ENCODE measurements around the gene TRNT1. TPM values are rescaled to one million over a fixed set of nuclear protein-coding genes. Genes with fewer than 3 reads are reported as not detected.
A peak's percentile ranks its signal among the peaks of the same experiment; 100 is the strongest.

TRNT1 gene
- total and polyA plus RNA-seq, 4 experiments from 2014 or later = 23.2 to 44.8 (median 35.3) TPM

DNA sequence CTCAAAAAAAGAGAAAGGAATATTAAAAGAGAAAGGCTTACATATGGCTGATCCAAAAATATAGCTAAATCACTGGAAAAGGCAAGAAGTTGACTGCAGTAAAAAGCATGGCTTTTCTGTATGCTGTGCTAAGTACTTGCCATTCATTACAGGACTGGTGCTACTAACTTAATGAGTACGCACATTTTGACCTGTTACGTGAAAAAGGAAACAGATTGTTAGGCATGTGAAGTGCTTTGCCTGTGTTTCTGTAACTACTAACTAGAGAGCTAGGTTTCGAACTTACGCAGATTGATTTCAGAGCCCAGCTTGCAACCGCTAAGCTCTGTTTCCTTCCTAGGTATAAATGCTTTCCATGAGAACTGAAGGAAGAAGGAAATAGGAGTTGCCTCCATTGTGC lies 2.8 kb downstream of the TRNT1 start:
- intact Hi-C loops (cut with micrococcal nuclease) = loop anchor here (5.0 kb wide), 1 partner anchor 1363 kb away; the partner anchor contains the start of gene ITPR1
- DNase-seq = no peak
- peaks cover 8 to 53% of the 10 kb centered on the region in 2 donors for H3K36me3 Mint-ChIP-seq
- H3K27me3 ChIP-seq (ENCODE audit: insufficient read depth, low read length) = no peaks in the 10 kb centered on the region
- peak overlapping the region in 5 of 7 donors; percentile 17 to 99 (median 98) for H3K27ac Mint-ChIP-seq
- no peaks in the 10 kb centered on the region for H3K27me3 Mint-ChIP-seq
- peak overlapping the region; percentile 93 for H3K27ac ChIP-seq (ENCODE audit: low read depth, low read length)
- peaks cover 33 to 71% (median 57%) of the 10 kb centered on the region in 4 donors for H3K4me1 Mint-ChIP-seq
- peak overlapping the region in 2 of 8 donors; percentile 55 to 76 for H3K4me3 Mint-ChIP-seq
- H3K4me3 ChIP-seq (ENCODE audit: low read length in 2 of 2) = no peak overlapping the region
- H3K9me3 Mint-ChIP-seq = peaks cover 0 to 2% (median 0%) of the 10 kb centered on the region in 8 donors
- peaks cover 15% of the 10 kb centered on the region for H3K36me3 ChIP-seq (ENCODE audit: insufficient read depth, low read length)
- no peaks in the 10 kb centered on the region for H3K9me3 ChIP-seq (ENCODE audit: control insufficient read depth in 1 of 2, low read length in 2 of 2)
- CTCF ChIA-PET (ENCODE audit: partially characterized antibody) = interaction anchor here (1.0 to 1.5 kb wide), 3 partner anchors 12 to 49 kb away, joined by 3 to 5 read pairs (median 5); no protein-coding TSS in a partner anchor
- POLR2A ChIA-PET (ENCODE audit: partially characterized antibody) = no interaction called here
- H3K4me1 ChIP-seq (ENCODE audit: insufficient read depth, low read length) = peaks cover 57% of the 10 kb centered on the region

DNA sequence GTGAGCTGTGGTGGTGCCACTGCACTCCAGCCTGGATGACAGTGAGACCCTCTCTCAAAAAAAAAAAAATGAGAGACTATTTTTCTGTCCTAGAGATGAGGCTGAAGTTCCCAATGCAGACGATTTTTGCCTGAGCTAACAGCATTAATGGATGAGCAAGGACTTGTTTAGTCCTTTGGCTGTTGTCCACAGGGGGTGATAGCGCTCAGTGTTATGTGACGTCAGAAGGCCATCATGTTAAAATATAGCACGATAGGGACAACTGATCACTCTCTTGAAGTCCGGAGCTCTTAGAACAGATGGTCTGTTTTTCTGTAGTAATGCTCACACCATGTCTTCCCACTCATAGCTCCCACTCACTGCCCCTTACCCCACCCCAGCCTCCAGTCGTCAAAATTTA lies 6.8 kb downstream of the TRNT1 start:
- peaks cover 55% of the 10 kb centered on the region for H3K4me1 ChIP-seq (ENCODE audit: insufficient read depth, low read length)
- peaks cover 21% of the 10 kb centered on the region for H3K36me3 ChIP-seq (ENCODE audit: insufficient read depth, low read length)
- H3K9me3 ChIP-seq (ENCODE audit: control insufficient read depth in 1 of 2, low read length in 2 of 2) = no peaks in the 10 kb centered on the region
- intact Hi-C loops (cut with micrococcal nuclease) = no loop called here
- no peaks in the 10 kb centered on the region for H3K27me3 ChIP-seq (ENCODE audit: insufficient read depth, low read length)
- Mint-ChIP-seq H3K27ac (peak overlapping the region in 5 of 7 donors; percentile 1 to 83 (median 56)), H3K4me1 (peaks cover 41 to 71% (median 58%) of the 10 kb centered on the region in 4 donors), H3K27me3 (no peaks in the 10 kb centered on the region), H3K36me3 (peaks cover 21 to 64% of the 10 kb centered on the region in 2 donors), H3K9me3 (no peaks in the 10 kb centered on the region), H3K4me3 (peak overlapping the region in 1 of 8 donors; percentile 23)
- no peak for DNase-seq
- H3K27ac ChIP-seq (ENCODE audit: low read depth, low read length) = no peak overlapping the region
- CTCF ChIA-PET (ENCODE audit: partially characterized antibody) = interaction anchor here (1.3 to 2.8 kb wide), 3 partner anchors 39 to 46 kb away, joined by 4 to 14 read pairs (median 4); partner anchors contain the start of gene CRBN
- POLR2A ChIA-PET (ENCODE audit: partially characterized antibody) = interaction anchor here (1.0 to 1.4 kb wide), 3 partner anchors 8 to 39 kb away, joined by 3 to 5 read pairs (median 3); no protein-coding TSS in a partner anchor
- no peak overlapping the region for H3K4me3 ChIP-seq (ENCODE audit: low read length in 2 of 2)

DNA sequence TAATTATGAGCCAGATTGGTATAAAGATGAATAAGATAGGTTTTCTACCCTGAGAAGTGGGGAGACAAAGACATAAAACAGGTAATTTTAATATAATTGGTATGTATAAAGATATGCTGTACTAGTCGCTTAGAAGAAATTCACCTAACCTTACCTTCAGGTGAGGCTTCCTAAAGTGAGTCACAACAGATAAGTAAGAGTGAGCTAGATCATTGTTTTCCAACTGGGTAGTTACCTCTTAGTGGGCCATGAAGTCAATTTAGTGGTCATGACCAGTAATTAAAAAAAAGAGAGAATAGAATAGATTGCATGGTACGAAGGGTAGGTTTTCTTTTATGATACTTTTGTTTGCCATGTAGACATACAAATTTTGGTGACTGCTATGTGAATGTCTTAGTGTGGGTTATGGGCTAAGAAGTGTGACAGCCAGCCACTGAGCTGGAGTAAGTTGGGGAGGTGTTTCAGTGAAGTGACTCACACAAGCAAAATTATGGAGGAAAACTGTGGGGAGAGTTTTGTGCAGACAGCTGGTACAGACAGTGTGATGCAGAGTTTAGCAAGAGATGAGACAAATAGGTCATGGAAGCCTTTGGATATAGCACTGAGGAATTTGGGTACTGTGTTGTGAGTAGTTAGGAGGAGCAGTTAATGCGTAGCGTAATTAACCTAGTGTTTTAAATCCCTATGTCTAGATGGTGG lies 8.2 kb downstream of the TRNT1 start:
- ChIA-PET CTCF (ENCODE audit: partially characterized antibody) (interaction anchor here (1.3 to 2.8 kb wide), 2 partner anchors 37 to 44 kb away, joined by 4 to 14 read pairs; partner anchors contain the start of gene CRBN), POLR2A (ENCODE audit: partially characterized antibody) (no interaction called here)
- no peaks in the 10 kb centered on the region for H3K27me3 Mint-ChIP-seq
- H3K9me3 Mint-ChIP-seq = no peaks in the 10 kb centered on the region
- Histone ChIP-seq H3K4me1 (ENCODE audit: insufficient read depth, low read length) (peaks cover 41% of the 10 kb centered on the region), H3K27me3 (ENCODE audit: insufficient read depth, low read length) (no peaks in the 10 kb centered on the region), H3K27ac (ENCODE audit: low read depth, low read length) (no peak overlapping the region), H3K9me3 (ENCODE audit: control insufficient read depth in 1 of 2, low read length in 2 of 2) (no peaks in the 10 kb centered on the region), H3K36me3 (ENCODE audit: insufficient read depth, low read length) (peaks cover 24% of the 10 kb centered on the region), H3K4me3 (ENCODE audit: low read length in 2 of 2) (no peak overlapping the region)
- H3K36me3 Mint-ChIP-seq = peaks cover 33 to 68% of the 10 kb centered on the region in 2 donors
- H3K27ac Mint-ChIP-seq = peak overlapping the region; percentile 56 to 87 (median 76)
- H3K4me1 Mint-ChIP-seq = peaks cover 39 to 64% (median 51%) of the 10 kb centered on the region in 4 donors
- intact Hi-C loops (cut with micrococcal nuclease) = loop anchor here (2.0 kb wide), 1 partner anchor 18 kb away; no protein-coding TSS in a partner anchor
- H3K4me3 Mint-ChIP-seq = peak overlapping the region in 4 of 8 donors; percentile 7 to 35 (median 18)
- no peak for DNase-seq

DNA sequence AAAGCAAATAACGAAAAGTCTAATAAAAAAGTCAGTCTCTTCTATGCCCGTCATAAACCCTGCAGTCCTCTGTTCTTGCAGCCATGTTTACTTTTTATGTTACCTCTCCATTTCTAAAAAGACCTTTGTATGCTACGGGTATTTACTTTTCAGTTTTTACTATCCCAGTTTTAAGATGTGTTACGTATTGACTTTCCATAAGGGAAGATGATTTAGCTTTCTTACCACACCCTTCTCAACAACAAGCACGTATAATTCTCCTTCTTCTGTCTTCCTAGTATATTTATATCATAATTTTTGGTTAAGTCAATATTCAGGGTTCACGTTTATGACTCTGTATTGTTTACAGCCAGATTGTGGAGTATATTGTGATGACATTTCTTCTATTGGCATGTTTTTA lies 10.8 kb downstream of the TRNT1 start:
- no peak for DNase-seq
- H3K27ac ChIP-seq (ENCODE audit: low read depth, low read length) = no peak overlapping the region
- Mint-ChIP-seq H3K27me3 (no peaks in the 10 kb centered on the region), H3K4me3 (no peak overlapping the region), H3K27ac (peak overlapping the region in 6 of 7 donors; percentile 59 to 84 (median 68)), H3K9me3 (no peaks in the 10 kb centered on the region), H3K36me3 (peaks cover 42 to 83% of the 10 kb centered on the region in 2 donors), H3K4me1 (peaks cover 41 to 66% (median 52%) of the 10 kb centered on the region in 4 donors)
- ChIA-PET POLR2A (ENCODE audit: partially characterized antibody) (no interaction called here), CTCF (ENCODE audit: partially characterized antibody) (no interaction called here)
- no peaks in the 10 kb centered on the region for H3K27me3 ChIP-seq (ENCODE audit: insufficient read depth, low read length)
- no peaks in the 10 kb centered on the region for H3K9me3 ChIP-seq (ENCODE audit: control insufficient read depth in 1 of 2, low read length in 2 of 2)
- H3K4me3 ChIP-seq (ENCODE audit: low read length in 2 of 2) = no peak overlapping the region
- peaks cover 42% of the 10 kb centered on the region for H3K36me3 ChIP-seq (ENCODE audit: insufficient read depth, low read length)
- intact Hi-C loops (cut with micrococcal nuclease) = no loop called here
- H3K4me1 ChIP-seq (ENCODE audit: insufficient read depth, low read length) = peaks cover 37% of the 10 kb centered on the region

DNA sequence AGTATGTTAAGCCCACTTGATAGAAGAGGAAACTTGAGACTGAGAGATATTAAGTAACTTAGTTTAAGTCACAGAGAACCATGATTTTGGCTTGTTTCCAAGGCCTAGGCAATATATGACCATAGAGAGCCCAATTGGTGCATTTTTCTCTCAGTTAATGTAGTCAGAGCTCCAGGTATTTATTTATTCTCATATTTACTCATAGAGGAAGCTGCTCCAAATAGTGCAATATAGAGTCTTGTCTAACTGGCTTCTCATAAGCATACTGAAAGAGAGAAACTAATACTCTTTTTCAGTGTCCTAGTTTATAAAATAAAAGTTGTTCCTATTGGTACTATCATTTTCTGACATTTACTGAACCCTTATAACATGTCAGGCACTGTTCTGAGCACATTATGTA lies 15.2 kb downstream of the TRNT1 start:
- peak overlapping the region in 5 of 7 donors; percentile 31 to 74 (median 32) for H3K27ac Mint-ChIP-seq
- ChIA-PET POLR2A (ENCODE audit: partially characterized antibody) (interaction anchor here (0.8 to 1.8 kb wide), 4 partner anchors 9 to 37 kb away, joined by 3 to 5 read pairs (median 4); no protein-coding TSS in a partner anchor), CTCF (ENCODE audit: partially characterized antibody) (interaction anchor here (1.2 kb wide), 1 partner anchor 12 kb away, joined by 3 read pairs; no protein-coding TSS in a partner anchor)
- H3K4me3 Mint-ChIP-seq = no peak overlapping the region
- no peak overlapping the region for H3K27ac ChIP-seq (ENCODE audit: low read depth, low read length)
- H3K9me3 Mint-ChIP-seq = no peaks in the 10 kb centered on the region
- H3K36me3 Mint-ChIP-seq = peaks cover 66 to 88% of the 10 kb centered on the region in 2 donors
- no peaks in the 10 kb centered on the region for H3K27me3 ChIP-seq (ENCODE audit: insufficient read depth, low read length)
- DNase-seq = no peak
- H3K27me3 Mint-ChIP-seq = no peaks in the 10 kb centered on the region
- peaks cover 11 to 32% (median 21%) of the 10 kb centered on the region in 4 donors for H3K4me1 Mint-ChIP-seq
- peaks cover 56% of the 10 kb centered on the region for H3K36me3 ChIP-seq (ENCODE audit: insufficient read depth, low read length)
- no peaks in the 10 kb centered on the region for H3K9me3 ChIP-seq (ENCODE audit: control insufficient read depth in 1 of 2, low read length in 2 of 2)
- no peak overlapping the region for H3K4me3 ChIP-seq (ENCODE audit: low read length in 2 of 2)
- H3K4me1 ChIP-seq (ENCODE audit: insufficient read depth, low read length) = no peaks in the 10 kb centered on the region
- intact Hi-C loops (cut with micrococcal nuclease) = no loop called here

DNA sequence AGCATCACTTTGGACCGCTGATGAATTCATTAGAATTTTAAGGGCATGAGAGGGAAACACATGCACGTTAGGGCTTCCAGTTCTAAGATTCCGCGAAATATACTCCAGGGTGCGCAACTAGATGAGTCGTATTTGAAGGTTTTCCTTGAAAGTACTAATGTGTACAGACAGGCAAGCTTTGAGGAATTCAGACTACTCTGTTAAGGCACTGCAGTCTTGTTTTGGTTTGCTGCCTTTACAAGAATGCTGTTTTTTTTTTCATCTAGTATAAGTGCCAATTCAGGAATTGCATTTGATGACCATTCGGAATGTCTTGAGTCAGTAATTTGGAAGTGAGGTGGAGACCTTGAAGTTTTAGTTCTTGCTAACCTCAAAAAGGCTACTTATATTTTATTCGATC lies 19.1 kb downstream of the TRNT1 start:
- no peak overlapping the region for H3K27ac ChIP-seq (ENCODE audit: low read depth, low read length)
- Mint-ChIP-seq H3K36me3 (peaks cover 47 to 82% of the 10 kb centered on the region in 2 donors), H3K4me1 (peaks cover 9 to 39% (median 14%) of the 10 kb centered on the region in 4 donors), H3K27ac (peak overlapping the region in 4 of 7 donors; percentile 5 to 42 (median 35)), H3K9me3 (no peaks in the 10 kb centered on the region), H3K27me3 (no peaks in the 10 kb centered on the region), H3K4me3 (no peak overlapping the region)
- H3K4me1 ChIP-seq (ENCODE audit: insufficient read depth, low read length) = peaks cover 19% of the 10 kb centered on the region
- H3K4me3 ChIP-seq (ENCODE audit: low read length in 2 of 2) = no peak overlapping the region
- peaks cover 65% of the 10 kb centered on the region for H3K36me3 ChIP-seq (ENCODE audit: insufficient read depth, low read length)
- H3K27me3 ChIP-seq (ENCODE audit: insufficient read depth, low read length) = no peaks in the 10 kb centered on the region
- no peaks in the 10 kb centered on the region for H3K9me3 ChIP-seq (ENCODE audit: control insufficient read depth in 1 of 2, low read length in 2 of 2)
- intact Hi-C loops (cut with micrococcal nuclease) = loop anchor here (2.0 kb wide), 1 partner anchor 17 kb away; no protein-coding TSS in a partner anchor
- ChIA-PET CTCF (ENCODE audit: partially characterized antibody) (no interaction called here), POLR2A (ENCODE audit: partially characterized antibody) (no interaction called here)
- DNase-seq = no peak

DNA sequence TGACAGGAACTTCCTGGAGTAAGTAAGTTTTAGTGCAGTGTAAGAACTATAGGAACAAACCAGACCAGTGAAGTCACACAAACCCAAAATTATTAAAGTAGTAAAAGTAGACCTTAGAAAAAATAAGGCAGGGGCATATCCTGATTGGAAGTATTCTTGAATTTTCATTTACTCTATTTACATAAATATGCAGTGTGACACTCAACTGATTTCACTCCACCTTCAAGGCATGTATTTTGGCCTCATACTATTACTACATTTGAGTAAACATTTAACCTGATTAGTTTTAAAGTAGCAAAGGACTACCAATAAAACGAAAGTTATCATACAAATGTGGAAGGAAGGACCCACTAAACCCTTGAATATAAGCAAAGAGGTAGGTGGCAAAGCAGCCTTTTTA lies 22.8 kb downstream of the TRNT1 start:
- Histone ChIP-seq H3K27me3 (ENCODE audit: insufficient read depth, low read length) (no peaks in the 10 kb centered on the region), H3K4me3 (ENCODE audit: low read length in 2 of 2) (no peak overlapping the region), H3K9me3 (ENCODE audit: control insufficient read depth in 1 of 2, low read length in 2 of 2) (no peaks in the 10 kb centered on the region), H3K36me3 (ENCODE audit: insufficient read depth, low read length) (peaks cover 80% of the 10 kb centered on the region), H3K27ac (ENCODE audit: low read depth, low read length) (peak overlapping the region; percentile 52), H3K4me1 (ENCODE audit: insufficient read depth, low read length) (peaks cover 24% of the 10 kb centered on the region)
- H3K4me3 Mint-ChIP-seq = peak overlapping the region in 1 of 8 donors; percentile 31
- H3K27ac Mint-ChIP-seq = peak overlapping the region; percentile 21 to 84 (median 78)
- H3K27me3 Mint-ChIP-seq = no peaks in the 10 kb centered on the region
- ChIA-PET CTCF (ENCODE audit: partially characterized antibody) (no interaction called here), POLR2A (ENCODE audit: partially characterized antibody) (no interaction called here)
- peaks cover 52 to 83% of the 10 kb centered on the region in 2 donors for H3K36me3 Mint-ChIP-seq
- intact Hi-C loops (cut with micrococcal nuclease) = no loop called here
- no peak for DNase-seq
- H3K4me1 Mint-ChIP-seq = peaks cover 12 to 50% (median 22%) of the 10 kb centered on the region in 4 donors
- H3K9me3 Mint-ChIP-seq = no peaks in the 10 kb centered on the region

Measured in CD4-positive, alpha-beta memory T cell (primary cell).